HepG2 (cell line): Measurements from ENCODE around the gene PDZD7. TPM values are rescaled to one million over a fixed set of nuclear protein-coding genes. Genes with fewer than 3 reads are reported as not detected.

Experiments used
- AKNA ChIP-seq: sonication (generic); formaldehyde crosslinking; IDR thresholded peaks from 2 replicates; pipeline ENCODE4 v1.4.0; 2020; ENCODE audit warnings: missing genetic modification reagents, borderline replicate concordance
- ATF2 ChIP-seq: sonication (generic); formaldehyde crosslinking; IDR thresholded peaks from 2 replicates; pipeline ENCODE4 v1.4.0; 2020; ENCODE audit warnings: missing genetic modification reagents
- FOXA3 ChIP-seq: IDR thresholded peaks from 2 replicates; pipeline ENCODE4 v1.6.1; 2016; ENCODE audit warnings: missing genetic modification reagents, missing compliant biosample characterization
- GABPB1 ChIP-seq: IDR thresholded peaks from 2 replicates; pipeline ENCODE4 v1.6.1; 2016; ENCODE audit warnings: mild to moderate bottlenecking, missing genetic modification reagents, moderate library complexity, missing compliant biosample characterization
- MLXIP ChIP-seq: sonication (generic); formaldehyde crosslinking; IDR thresholded peaks from 2 replicates; pipeline ENCODE4 v1.9.0; 2021; ENCODE audit warnings: missing genetic modification reagents, borderline replicate concordance
- POLR2G ChIP-seq: fragments of 200-400 bp; formaldehyde crosslinking; IDR thresholded peaks from 2 replicates; pipeline ENCODE4 v1.6.1; 2018; ENCODE audit warnings: mild to moderate bottlenecking, low read depth, low read length, moderate library complexity
- RFXANK ChIP-seq: IDR thresholded peaks from 2 replicates; pipeline ENCODE4 v1.6.1; 2016
- ZFP37 ChIP-seq: sonication (generic); formaldehyde crosslinking; IDR thresholded peaks from 2 replicates; pipeline ENCODE4 v1.4.0; 2020; ENCODE audit warnings: missing genetic modification reagents, borderline replicate concordance
- ZKSCAN1 ChIP-seq: fragments of 150-350 bp; IDR thresholded peaks from 2 replicates; pipeline ENCODE4 v1.6.1; 2014; ENCODE audit warnings: low read length
- ZNF121 ChIP-seq: sonication (generic); formaldehyde crosslinking; IDR thresholded peaks from 2 replicates; pipeline ENCODE4 v1.5.0; 2020; ENCODE audit warnings: mild to moderate bottlenecking, missing genetic modification reagents
- ZNF205 ChIP-seq: IDR thresholded peaks from 2 replicates; pipeline ENCODE4 v1.6.1; 2018; ENCODE audit warnings: missing biosample characterization, missing genetic modification reagents
- ZNF260 ChIP-seq: sonication (generic); formaldehyde crosslinking; IDR thresholded peaks from 2 replicates; pipeline ENCODE4 v1.4.0; 2020; ENCODE audit warnings: missing genetic modification reagents, low read depth, mild to moderate bottlenecking, borderline replicate concordance
- ZNF709 ChIP-seq: sonication (generic); formaldehyde crosslinking; IDR thresholded peaks from 2 replicates; pipeline ENCODE4 v1.5.0; 2020; ENCODE audit warnings: mild to moderate bottlenecking, missing genetic modification reagents
- polyA plus RNA-seq, 8 experiments: library from polyadenylated mRNA; depleted of rRNA in 3 of 8; stranded (reverse) in 7 of 8; unstranded in 1 of 8; fragments of >200 nt; fragmentation: Illumina TruSeq in 4 of 8; extraction: Trizol in 4 of 8; gene quantifications; 2 replicates each; pipeline versions ENCODE4 v1.2.1 to v1.2.3, GENCODE V29; 2011 to 2016; ENCODE audit warnings: low read depth in 4 of 8, missing spikeins in 1 of 8, mixed read lengths in 1 of 8; ENCODE audit not compliant: insufficient read depth in 1 of 8
- total RNA-seq, 5 experiments: library from RNA; depleted of rRNA; stranded (reverse); fragments of >200 nt; fragmentation: Illumina TruSeq; extraction: Trizol; gene quantifications; 2 replicates each; pipeline ENCODE4 v1.2.3, GENCODE V29; 2016; ENCODE audit warnings: low read depth in 1 of 5
- TF ChIP-seq, protein P1 (sequence below): sonication (generic); formaldehyde crosslinking; IDR thresholded peaks from 2 replicates; pipeline ENCODE4 v1.4.0; 2020; ENCODE audit warnings: mild to moderate bottlenecking, missing genetic modification reagents
- TF ChIP-seq, protein P2 (sequence below): sonication (generic); formaldehyde crosslinking; IDR thresholded peaks from 2 replicates; pipeline ENCODE4 v1.4.0; 2020; ENCODE audit warnings: missing genetic modification reagents, borderline replicate concordance

The PDZD7 gene
- total and polyA plus RNA-seq, 2 of the 13 experiments (the other 11 are each of a cell fraction or from before 2014, with no cell fraction given): 0.58 to 0.73 TPM

DNA sequence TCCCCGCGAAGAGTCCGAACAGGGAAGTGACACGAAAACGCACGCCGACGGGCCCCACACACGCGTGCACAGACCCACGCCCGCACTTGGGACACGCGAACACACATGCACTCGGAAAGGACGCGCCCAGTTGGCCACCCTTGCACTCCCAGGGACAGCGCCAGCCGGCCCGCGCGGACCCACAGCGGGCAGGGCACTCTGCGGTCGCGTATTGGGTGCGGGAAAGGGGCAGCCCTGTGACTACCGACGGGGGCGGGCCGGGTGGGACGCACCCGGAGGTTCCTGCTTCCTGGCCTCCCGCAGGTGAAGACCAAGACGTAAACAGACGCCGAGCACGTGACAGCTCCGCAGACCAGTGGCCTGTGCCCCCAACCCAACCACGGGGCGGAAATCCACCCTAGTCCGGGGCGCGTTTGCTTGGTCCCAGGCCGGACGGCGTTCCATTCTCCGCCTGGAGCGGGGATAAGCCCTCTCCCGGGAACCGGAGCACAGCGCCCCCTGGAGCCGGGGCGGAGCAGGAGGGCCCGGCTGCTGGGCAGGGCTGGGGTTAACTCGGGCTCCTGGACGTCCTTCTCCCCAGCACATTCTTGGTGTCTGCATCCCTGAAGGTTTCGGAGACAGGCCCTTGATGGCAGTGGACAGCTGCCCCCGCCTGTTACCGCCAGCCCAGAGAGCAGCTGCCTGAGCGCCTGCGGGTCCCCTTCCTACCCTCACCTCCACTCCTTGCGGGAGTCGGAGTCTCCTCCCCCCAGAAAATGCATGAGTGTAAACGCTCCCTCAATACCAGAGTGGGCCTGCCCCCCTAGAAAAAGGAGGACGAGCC lies 33.4 kb downstream of the PDZD7 start (continued):
- TF ChIP-seq GABPB1 (CRISPR knock-in tag): peak; percentile 73
- no peak for TF ChIP-seq ZNF260 (CRISPR knock-in tag)
- TF ChIP-seq, protein P1, sequence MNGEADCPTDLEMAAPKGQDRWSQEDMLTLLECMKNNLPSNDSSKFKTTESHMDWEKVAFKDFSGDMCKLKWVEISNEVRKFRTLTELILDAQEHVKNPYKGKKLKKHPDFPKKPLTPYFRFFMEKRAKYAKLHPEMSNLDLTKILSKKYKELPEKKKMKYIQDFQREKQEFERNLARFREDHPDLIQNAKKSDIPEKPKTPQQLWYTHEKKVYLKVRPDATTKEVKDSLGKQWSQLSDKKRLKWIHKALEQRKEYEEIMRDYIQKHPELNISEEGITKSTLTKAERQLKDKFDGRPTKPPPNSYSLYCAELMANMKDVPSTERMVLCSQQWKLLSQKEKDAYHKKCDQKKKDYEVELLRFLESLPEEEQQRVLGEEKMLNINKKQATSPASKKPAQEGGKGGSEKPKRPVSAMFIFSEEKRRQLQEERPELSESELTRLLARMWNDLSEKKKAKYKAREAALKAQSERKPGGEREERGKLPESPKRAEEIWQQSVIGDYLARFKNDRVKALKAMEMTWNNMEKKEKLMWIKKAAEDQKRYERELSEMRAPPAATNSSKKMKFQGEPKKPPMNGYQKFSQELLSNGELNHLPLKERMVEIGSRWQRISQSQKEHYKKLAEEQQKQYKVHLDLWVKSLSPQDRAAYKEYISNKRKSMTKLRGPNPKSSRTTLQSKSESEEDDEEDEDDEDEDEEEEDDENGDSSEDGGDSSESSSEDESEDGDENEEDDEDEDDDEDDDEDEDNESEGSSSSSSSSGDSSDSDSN (CRISPR knock-in tag): peak; percentile 99
- peak; percentile 55 for TF ChIP-seq ZNF121 (CRISPR knock-in tag)
- no peak for TF ChIP-seq AKNA (CRISPR knock-in tag)
- TF ChIP-seq MLXIP (CRISPR knock-in tag): no peak
- no peak for TF ChIP-seq ZKSCAN1
- TF ChIP-seq ZNF709 (CRISPR knock-in tag): no peak; the same call in 1 of the 2 replicates
- no peak; the same call in 1 of the 2 replicates for TF ChIP-seq ATF2 (CRISPR knock-in tag)
- TF ChIP-seq POLR2G: peak; percentile 25; the same call in 1 of the 2 replicates
- no peak for TF ChIP-seq RFXANK (CRISPR knock-in tag)
- TF ChIP-seq FOXA3 (CRISPR knock-in tag): no peak; the same call in 1 of the 2 replicates
- TF ChIP-seq ZFP37 (CRISPR knock-in tag): peak; percentile 66; the same call in 1 of the 2 replicates
- TF ChIP-seq, protein P2, sequence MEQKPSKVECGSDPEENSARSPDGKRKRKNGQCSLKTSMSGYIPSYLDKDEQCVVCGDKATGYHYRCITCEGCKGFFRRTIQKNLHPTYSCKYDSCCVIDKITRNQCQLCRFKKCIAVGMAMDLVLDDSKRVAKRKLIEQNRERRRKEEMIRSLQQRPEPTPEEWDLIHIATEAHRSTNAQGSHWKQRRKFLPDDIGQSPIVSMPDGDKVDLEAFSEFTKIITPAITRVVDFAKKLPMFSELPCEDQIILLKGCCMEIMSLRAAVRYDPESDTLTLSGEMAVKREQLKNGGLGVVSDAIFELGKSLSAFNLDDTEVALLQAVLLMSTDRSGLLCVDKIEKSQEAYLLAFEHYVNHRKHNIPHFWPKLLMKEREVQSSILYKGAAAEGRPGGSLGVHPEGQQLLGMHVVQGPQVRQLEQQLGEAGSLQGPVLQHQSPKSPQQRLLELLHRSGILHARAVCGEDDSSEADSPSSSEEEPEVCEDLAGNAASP (CRISPR knock-in tag): peak; percentile 49; the same call in 1 of the 2 replicates
- no peak for TF ChIP-seq ZNF205 (CRISPR knock-in tag)
